Testis (tissue), 2 donors: ENCODE results near the gene FCF1.

Experiments used
- CTCF ChIP-seq, 3 experiments: fragments of 450-650 bp in 2 of 3; fragments of 200-600 bp in 1 of 3; sonication (generic) in 1 of 3; IDR thresholded peaks; one replicate each; pipeline ENCODE4 v1.5.1; 2016 to 2019; ENCODE audit warnings: antibody characterized with exemption in 3 of 3, mild to moderate bottlenecking in 2 of 3, moderate library complexity in 1 of 3
- POLR2A ChIP-seq: fragments of 450-650 bp; IDR thresholded peaks from one replicate; pipeline ENCODE4 v1.6.1; 2017; ENCODE audit warnings: antibody characterized with exemption, mild to moderate bottlenecking, moderate library complexity

- TF ChIP-seq CTCF (IDR thresholded peaks at IDR 0.05) (no peak), POLR2A (no peak)
Measured at GRCh38 chr14:74685056-74685455, 27.9 kb upstream of the FCF1 start.
